NT2/D1 (cell line): ENCODE results near the gene ANKRD34C.

ENCODE experiments used
- DNase-seq: peaks from one replicate; pipeline ENCODE4 v3.0.0-alpha.2; 2011; ENCODE audit warnings: low read depth, low spot score
- H3K27me3 ChIP-seq: 2 replicates; pipeline ENCODE4 v1.6.0; 2011; ENCODE audit warnings: mild to moderate bottlenecking; ENCODE audit not compliant: insufficient read length, insufficient read depth
- H3K36me3 ChIP-seq: 2 replicates; pipeline ENCODE4 v1.6.1; 2011; ENCODE audit warnings: mild to moderate bottlenecking, low read length, mixed read lengths; ENCODE audit not compliant: insufficient read depth, insufficient read length
- H3K4me1 ChIP-seq: 2 replicates; pipeline ENCODE4 v1.5.1; 2011; ENCODE audit not compliant: insufficient read depth, insufficient read length
- H3K4me3 ChIP-seq: 2 replicates; pipeline ENCODE4 v1.5.1; 2011; ENCODE audit warnings: low read depth; ENCODE audit not compliant: insufficient read length
- H3K9ac ChIP-seq: 2 replicates; pipeline ENCODE4 v1.6.0; 2011; ENCODE audit warnings: low read depth; ENCODE audit not compliant: insufficient read length
- H3K9me3 ChIP-seq: 2 replicates; pipeline ENCODE4 v1.5.1; 2011; ENCODE audit warnings: mild to moderate bottlenecking, low read length; ENCODE audit not compliant: insufficient read depth
- SUZ12 ChIP-seq: IDR thresholded peaks from 2 replicates; pipeline ENCODE4 v1.6.1; 2011; ENCODE audit not compliant: insufficient read length, insufficient read depth; ENCODE audit errors: extremely low read depth
- YY1 ChIP-seq: IDR thresholded peaks from 2 replicates; pipeline ENCODE4 v1.6.1; 2011; ENCODE audit not compliant: insufficient read length, insufficient read depth
- ZNF274 ChIP-seq: IDR thresholded peaks from 2 replicates; pipeline ENCODE4 v1.6.1; 2011; ENCODE audit warnings: mild to moderate bottlenecking, low read depth, low read length

The ANKRD34C gene

DNA sequence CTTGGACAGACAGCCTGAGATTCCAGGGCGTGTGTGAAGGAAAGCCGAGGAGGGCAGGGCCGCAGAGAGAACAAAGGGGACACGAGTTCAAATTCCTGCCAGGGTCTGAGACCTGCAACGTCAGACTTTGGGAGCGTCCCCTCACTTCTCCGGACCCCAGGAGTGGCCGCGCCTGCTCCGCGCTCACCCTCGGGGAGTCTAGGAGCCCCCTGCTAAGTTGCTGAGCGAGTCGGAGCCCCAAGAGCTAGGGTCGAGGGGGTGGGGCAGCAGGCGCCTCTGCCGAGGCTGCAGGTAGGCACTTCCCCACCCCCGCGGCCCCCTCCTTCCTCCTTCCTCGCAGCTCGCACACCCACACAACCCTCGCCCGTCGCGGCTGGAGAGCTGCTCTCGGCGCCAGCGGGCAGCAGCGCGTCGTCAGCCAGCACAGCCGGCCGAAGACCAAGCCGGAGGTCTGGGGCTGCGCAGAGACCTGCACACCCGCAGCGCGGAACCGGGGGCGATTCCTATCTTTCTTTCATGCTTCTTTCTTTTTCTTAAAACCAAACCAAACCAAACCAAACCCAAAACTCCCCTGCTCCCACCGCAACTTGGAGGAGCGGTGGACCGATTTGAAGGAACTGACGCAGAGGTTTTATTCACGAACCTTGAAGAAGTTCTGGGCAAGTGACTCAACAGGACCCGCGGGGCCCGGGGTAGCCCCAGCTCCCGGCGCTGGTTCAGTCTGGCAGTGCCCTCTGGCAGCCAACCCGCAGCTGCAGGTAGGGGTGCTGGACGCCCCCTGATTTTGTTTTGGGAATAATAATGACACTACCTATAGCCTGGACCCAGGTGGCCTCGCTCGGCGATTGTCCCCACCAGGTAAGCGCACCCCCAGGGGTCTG is at the start of gene ANKRD34C:
ANKRD34C (plus strand) TSS at position 352 of the 881 bp plus-strand sequence. CDS start 10,563 bp downstream, outside the sequence.
- DNase-seq = no peak
- H3K27me3 ChIP-seq = peaks cover 66% of the 10 kb centered on the region
- peaks cover 3% of the 10 kb centered on the region for H3K4me1 ChIP-seq
- no peaks in the 10 kb centered on the region for H3K9me3 ChIP-seq
- H3K36me3 ChIP-seq = no peaks in the 10 kb centered on the region
- TF ChIP-seq YY1 (no peak), ZNF274 (no peak), SUZ12 (peak; percentile 48)
- H3K9ac ChIP-seq = peak within 1 kb of the TSS; percentile 57
- H3K4me3 ChIP-seq = peak within 1 kb of the TSS; percentile 49

DNA sequence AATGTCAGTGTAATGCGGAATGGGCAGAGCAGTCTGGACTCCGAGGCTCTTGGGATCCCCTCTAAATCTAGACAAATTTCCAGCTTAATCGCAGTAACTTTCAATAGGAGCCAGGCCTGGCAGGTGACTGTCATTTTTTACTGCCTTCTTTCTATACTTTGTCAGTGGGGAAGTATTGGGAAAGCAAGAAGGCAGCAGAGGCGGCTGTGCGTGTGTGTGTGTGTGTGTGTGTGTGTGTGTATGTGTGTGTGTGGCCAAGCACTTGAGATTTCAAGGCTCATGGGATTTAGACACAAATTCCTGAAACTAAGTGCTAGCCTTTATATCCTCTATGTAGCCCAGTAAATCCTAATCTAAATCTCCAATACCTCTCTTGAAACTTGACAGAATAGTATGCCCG is 49.3 kb upstream of the ANKRD34C start:
- Histone ChIP-seq H3K4me3 (no peak overlapping the region), H3K9me3 (peaks cover 16% of the 10 kb centered on the region; the same call in 1 of the 2 replicates), H3K4me1 (no peaks in the 10 kb centered on the region), H3K27me3 (no peaks in the 10 kb centered on the region), H3K36me3 (no peaks in the 10 kb centered on the region), H3K9ac (no peak overlapping the region)
- TF ChIP-seq SUZ12 (no peak), YY1 (no peak)
- DNase-seq = no peak

DNA sequence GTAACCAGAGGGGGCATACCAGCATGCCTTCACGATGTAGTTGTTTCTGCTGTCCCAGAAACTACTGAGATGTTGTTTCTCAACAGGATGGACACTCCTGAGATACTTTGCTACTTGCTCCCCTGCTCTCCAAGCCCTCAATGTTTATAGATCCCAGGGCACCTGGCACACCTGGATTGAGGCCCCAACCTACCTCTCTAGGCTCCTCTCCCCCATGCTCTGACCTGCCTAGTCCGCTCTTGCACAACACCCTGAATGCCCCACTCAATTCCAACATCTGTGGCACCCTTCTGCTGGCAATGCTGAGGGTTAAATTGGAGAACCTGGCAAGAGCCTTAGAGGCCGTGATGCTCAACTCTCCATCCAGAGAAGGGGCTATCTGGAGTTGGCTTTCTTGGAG is 42.5 kb upstream of the ANKRD34C start:
- H3K4me3 ChIP-seq = no peak overlapping the region
- no peaks in the 10 kb centered on the region for H3K27me3 ChIP-seq
- H3K9me3 ChIP-seq = no peaks in the 10 kb centered on the region
- no peaks in the 10 kb centered on the region for H3K4me1 ChIP-seq
- no peaks in the 10 kb centered on the region for H3K36me3 ChIP-seq
- TF ChIP-seq YY1 (no peak), ZNF274 (no peak), SUZ12 (no peak)
- no peak overlapping the region for H3K9ac ChIP-seq
- no peak for DNase-seq

- no peak overlapping the region for H3K4me3 ChIP-seq
- H3K4me1 ChIP-seq = no peaks in the 10 kb centered on the region
- no peak overlapping the region for H3K9ac ChIP-seq
- DNase-seq = no peak
- no peaks in the 10 kb centered on the region for H3K36me3 ChIP-seq
- no peak for TF ChIP-seq ZNF274
- no peak for TF ChIP-seq SUZ12
- no peak for TF ChIP-seq YY1
- H3K9me3 ChIP-seq = no peaks in the 10 kb centered on the region
- no peaks in the 10 kb centered on the region for H3K27me3 ChIP-seq
Measured at GRCh38 chr15:79243723-79244122, 38.8 kb upstream of the ANKRD34C start.

DNA sequence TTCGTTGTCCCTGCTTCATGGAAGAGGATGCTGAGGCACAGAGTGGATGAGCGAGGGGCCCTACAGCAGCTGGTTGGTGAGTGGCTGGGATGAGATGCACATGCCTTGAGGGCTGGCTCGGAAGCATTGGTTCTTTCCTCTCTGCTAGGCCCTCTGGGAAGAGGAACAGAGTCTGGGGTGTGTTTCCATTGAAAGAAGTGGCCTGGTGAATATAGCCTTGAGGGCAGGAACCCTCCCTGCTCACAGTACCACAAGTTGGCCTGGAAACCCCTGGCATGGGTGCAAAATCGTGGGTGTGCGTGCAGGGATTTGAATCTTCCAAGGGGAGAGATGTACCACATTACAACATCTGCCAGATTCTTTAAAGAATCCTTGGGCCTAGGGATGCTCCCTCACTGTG is 37.6 kb upstream of the ANKRD34C start:
- no peak for DNase-seq
- H3K9me3 ChIP-seq = no peaks in the 10 kb centered on the region
- no peaks in the 10 kb centered on the region for H3K4me1 ChIP-seq
- TF ChIP-seq ZNF274 = no peak
- no peak for TF ChIP-seq SUZ12
- TF ChIP-seq YY1 = no peak
- H3K27me3 ChIP-seq = no peaks in the 10 kb centered on the region
- H3K4me3 ChIP-seq = no peak overlapping the region
- H3K36me3 ChIP-seq = no peaks in the 10 kb centered on the region
- H3K9ac ChIP-seq = no peak overlapping the region

DNA sequence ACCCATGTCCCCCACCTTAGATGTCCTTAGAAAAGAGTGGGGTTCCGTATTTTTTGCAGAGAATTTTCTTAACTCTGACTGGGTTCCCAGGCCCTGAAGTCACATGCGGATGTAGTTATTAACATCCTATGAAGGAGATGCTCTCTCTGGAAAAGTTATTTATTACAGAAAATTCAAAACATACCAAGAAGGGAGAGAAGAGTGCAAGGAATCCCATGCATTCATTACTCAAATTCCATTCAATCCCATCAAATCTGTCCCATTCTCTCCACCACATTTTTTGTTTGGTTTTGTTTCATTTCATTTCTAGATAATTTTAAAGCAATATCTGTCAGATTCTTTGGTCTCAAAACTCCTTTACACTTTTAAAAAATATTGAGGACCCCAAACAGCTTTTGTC is 34.3 kb upstream of the ANKRD34C start:
- no peak for DNase-seq
- H3K9me3 ChIP-seq = no peaks in the 10 kb centered on the region

DNA sequence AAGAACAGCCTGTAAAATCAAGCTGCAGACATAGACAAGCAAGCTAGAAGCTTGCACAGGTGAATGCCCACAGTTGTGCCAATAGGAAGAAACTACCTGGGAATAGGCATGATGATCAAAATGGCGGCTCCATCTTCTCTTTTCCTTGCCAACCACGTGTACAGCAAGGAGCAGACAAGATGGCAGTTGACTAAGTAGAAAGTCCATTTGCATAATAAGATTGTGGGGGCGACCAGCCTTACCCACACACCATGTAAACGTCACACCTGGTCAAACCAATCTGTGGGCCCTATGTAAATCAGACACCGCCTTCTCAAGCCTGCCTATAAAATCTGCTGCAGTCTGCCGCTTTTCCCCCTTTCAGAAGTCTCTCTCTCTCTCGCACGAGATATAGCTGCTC is 25.1 kb upstream of the ANKRD34C start:
- no peak overlapping the region for H3K9ac ChIP-seq
- H3K9me3 ChIP-seq = peaks cover 11% of the 10 kb centered on the region; the same call in 1 of the 2 replicates
- no peak overlapping the region for H3K4me3 ChIP-seq
- no peak for DNase-seq
- no peak for TF ChIP-seq YY1
- TF ChIP-seq ZNF274 = no peak
- TF ChIP-seq SUZ12 = no peak
- no peaks in the 10 kb centered on the region for H3K27me3 ChIP-seq
- H3K4me1 ChIP-seq = no peaks in the 10 kb centered on the region
- no peaks in the 10 kb centered on the region for H3K36me3 ChIP-seq

More for the DNA sequence above, 34.3 kb upstream of the ANKRD34C start:
- TF ChIP-seq SUZ12 (no peak), YY1 (no peak), ZNF274 (no peak)
- no peak overlapping the region for H3K4me3 ChIP-seq
- H3K36me3 ChIP-seq = no peaks in the 10 kb centered on the region
- H3K9ac ChIP-seq = no peak overlapping the region
- H3K4me1 ChIP-seq = no peaks in the 10 kb centered on the region
- no peaks in the 10 kb centered on the region for H3K27me3 ChIP-seq
